HG03108 (cell line): ENCODE measurements around the gene GRIK2.
"Not testable (repeated sequence)": the region's sequence is repeated elsewhere in the genome, so short reads cannot be mapped to it uniquely, and the experiment has no call there.

Experiments used
- ATAC-seq: cut with Tn5 transposase; IDR thresholded peaks from one replicate; pipeline ENCODE4 v1.9.1; 2021; ENCODE audit warnings: moderate library complexity; ENCODE audit not compliant: unreplicated experiment

Gene GRIK2

GRCh38 chr6:101613556-101613955 is 220.0 kb downstream of the GRIK2 start:
- ATAC-seq: no peak

GRCh38 chr6:101614774-101615173 is 221.3 kb downstream of the GRIK2 start:
- ATAC-seq: no peak

GRCh38 chr6:101626269-101626668 is 232.8 kb downstream of the GRIK2 start:
- no peak for ATAC-seq

- no peak for ATAC-seq
These were observed 237.4 kb downstream of the GRIK2 start for GRCh38 chr6:101630941-101631340.

- no peak for ATAC-seq
These were observed 239.6 kb downstream of the GRIK2 start for GRCh38 chr6:101633081-101633480.

GRCh38 chr6:101638865-101639264 is 245.4 kb downstream of the GRIK2 start:
- ATAC-seq: not testable (repeated sequence)

- no peak for ATAC-seq
These were observed 246.6 kb downstream of the GRIK2 start for GRCh38 chr6:101640131-101640530.

- ATAC-seq: no peak
These were observed 252.3 kb downstream of the GRIK2 start for GRCh38 chr6:101645770-101646169.

GRCh38 chr6:101650402-101651100 is 257.0 kb downstream of the GRIK2 start:
- ATAC-seq: no peak

GRCh38 chr6:101652079-101652478 is 258.6 kb downstream of the GRIK2 start:
- ATAC-seq: no peak

GRCh38 chr6:101655109-101655508 is 261.6 kb downstream of the GRIK2 start:
- no peak for ATAC-seq

GRCh38 chr6:101662111-101662897 is 268.8 kb downstream of the GRIK2 start:
- no peak for ATAC-seq

GRCh38 chr6:101663100-101663499 is 269.6 kb downstream of the GRIK2 start:
- no peak for ATAC-seq

GRCh38 chr6:101666256-101666655 is 272.7 kb downstream of the GRIK2 start:
- no peak for ATAC-seq

GRCh38 chr6:101668496-101669030 is 275.1 kb downstream of the GRIK2 start:
- ATAC-seq: no peak

- ATAC-seq: no peak
These were observed 282.7 kb downstream of the GRIK2 start for GRCh38 chr6:101676187-101676586.

GRCh38 chr6:101682937-101683336 is 289.4 kb downstream of the GRIK2 start:
- no peak for ATAC-seq

GRCh38 chr6:101683884-101684283 is 290.4 kb downstream of the GRIK2 start:
- no peak for ATAC-seq

- no peak for ATAC-seq
These were observed 293.1 kb downstream of the GRIK2 start for GRCh38 chr6:101686653-101687052.

- ATAC-seq: no peak
These were observed 295.6 kb downstream of the GRIK2 start for GRCh38 chr6:101689156-101689555.

GRCh38 chr6:101689695-101690094 is 296.2 kb downstream of the GRIK2 start:
- no peak for ATAC-seq

- ATAC-seq: no peak
These were observed 307.1 kb downstream of the GRIK2 start for GRCh38 chr6:101700655-101701054.
